SK-N-SH (cell line): Measurements from ENCODE around the gene RAP1GAP.

Experiments
- EZH2phosphoT487 ChIP-seq: fragments of 200-600 bp; sonication (generic); IDR thresholded peaks from 2 replicates; pipeline ENCODE4 v1.6.1; 2017; ENCODE audit warnings: low read depth, mixed run types, mild to moderate bottlenecking, antibody characterized with exemption, moderate library complexity, borderline replicate concordance
- RFX5 ChIP-seq: IDR thresholded peaks from 2 replicates; pipeline ENCODE4 v1.6.1; 2012; ENCODE audit warnings: mild to moderate bottlenecking, improper control_type of control experiment, low read length

- TF ChIP-seq RFX5, result no peak
- TF ChIP-seq EZH2phosphoT487, result no peak
Measured at GRCh38 chr1:21644906-21645305, 24.3 kb downstream of the RAP1GAP start.
